Epithelial cell of umbilical artery (primary cell): Measurements from ENCODE around the gene RASL12. TPM values are rescaled to one million over a fixed set of nuclear protein-coding genes. Genes with fewer than 3 reads are reported as not detected.

Experiments used
- total RNA-seq: library from RNA; depleted of rRNA; stranded (reverse); fragments of >200 nt; gene quantifications from 2 replicates; pipeline ENCODE4 v1.2.3, GENCODE V29; 2014

The RASL12 gene, protein sequence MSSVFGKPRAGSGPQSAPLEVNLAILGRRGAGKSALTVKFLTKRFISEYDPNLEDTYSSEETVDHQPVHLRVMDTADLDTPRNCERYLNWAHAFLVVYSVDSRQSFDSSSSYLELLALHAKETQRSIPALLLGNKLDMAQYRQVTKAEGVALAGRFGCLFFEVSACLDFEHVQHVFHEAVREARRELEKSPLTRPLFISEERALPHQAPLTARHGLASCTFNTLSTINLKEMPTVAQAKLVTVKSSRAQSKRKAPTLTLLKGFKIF
- total RNA-seq, result 0.32 TPM in 1 of 2 replicates, not detected in the other

GRCh38 chr15:65067645-65068402, at the start of gene RASL12:
RASL12 (minus strand) TSS chr15:65067991; CDS start chr15:65067835, 156 bp downstream.

DNA sequence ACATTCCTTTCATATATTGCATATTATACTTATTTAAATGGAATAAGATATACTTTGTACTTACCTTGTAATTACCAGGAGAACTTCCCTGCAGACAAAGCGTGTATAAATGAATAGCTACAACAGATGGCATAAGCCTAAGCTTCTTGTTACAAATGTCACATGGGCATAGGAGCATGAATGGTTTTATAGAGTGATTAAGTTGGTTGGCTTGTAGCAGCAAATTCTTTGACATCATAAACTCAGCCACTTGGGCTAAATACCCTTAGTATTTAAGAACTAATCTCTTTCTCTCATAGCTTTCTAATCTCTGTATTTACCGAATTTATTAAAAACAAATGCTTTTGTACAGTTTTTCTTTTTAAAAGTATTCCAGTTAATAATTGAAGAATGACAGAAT, 47.3 kb upstream of the RASL12 start, which contains the start of gene UBAP1L:
Gene UBAP1L (minus strand): TSS at position 115 of the 400 bp plus-strand sequence. CDS start 8,985 bp downstream, outside the sequence.

DNA sequence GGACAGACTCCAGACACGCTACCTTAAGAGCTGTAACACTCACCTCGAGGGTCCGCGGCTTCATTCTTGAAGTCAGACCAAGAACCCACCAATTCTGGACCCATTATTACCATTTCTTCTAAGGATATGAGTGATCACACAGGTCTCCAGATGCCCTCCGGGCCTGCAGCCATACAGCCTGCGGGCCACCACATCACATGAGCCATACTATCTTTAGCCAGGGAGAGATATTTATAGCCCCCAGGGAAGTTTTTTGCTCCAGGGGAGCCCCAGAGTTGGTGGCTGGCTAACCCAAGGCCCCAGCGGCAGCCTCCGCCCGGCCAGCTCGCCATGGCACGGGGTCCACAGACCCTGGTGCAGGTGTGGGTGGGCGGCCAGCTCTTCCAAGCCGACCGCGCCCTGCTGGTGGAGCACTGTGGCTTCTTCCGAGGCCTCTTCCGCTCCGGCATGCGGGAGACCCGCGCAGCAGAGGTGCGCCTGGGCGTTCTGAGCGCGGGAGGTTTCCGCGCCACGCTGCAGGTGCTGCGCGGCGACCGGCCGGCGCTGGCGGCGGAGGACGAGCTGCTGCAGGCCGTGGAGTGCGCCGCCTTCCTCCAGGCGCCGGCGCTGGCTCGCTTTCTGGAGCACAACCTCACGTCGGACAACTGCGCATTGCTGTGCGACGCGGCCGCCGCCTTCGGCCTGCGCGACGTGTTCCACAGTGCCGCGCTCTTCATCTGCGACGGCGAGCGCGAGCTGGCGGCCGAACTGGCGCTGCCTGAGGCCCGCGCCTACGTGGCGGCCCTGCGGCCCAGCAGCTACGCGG, 8.9 kb upstream of the RASL12 start, which contains the start of gene KBTBD13:
Gene KBTBD13 (plus strand): TSS at position 261 of the 805 bp plus-strand sequence. CDS start 70 bp downstream, at position 331.

DNA sequence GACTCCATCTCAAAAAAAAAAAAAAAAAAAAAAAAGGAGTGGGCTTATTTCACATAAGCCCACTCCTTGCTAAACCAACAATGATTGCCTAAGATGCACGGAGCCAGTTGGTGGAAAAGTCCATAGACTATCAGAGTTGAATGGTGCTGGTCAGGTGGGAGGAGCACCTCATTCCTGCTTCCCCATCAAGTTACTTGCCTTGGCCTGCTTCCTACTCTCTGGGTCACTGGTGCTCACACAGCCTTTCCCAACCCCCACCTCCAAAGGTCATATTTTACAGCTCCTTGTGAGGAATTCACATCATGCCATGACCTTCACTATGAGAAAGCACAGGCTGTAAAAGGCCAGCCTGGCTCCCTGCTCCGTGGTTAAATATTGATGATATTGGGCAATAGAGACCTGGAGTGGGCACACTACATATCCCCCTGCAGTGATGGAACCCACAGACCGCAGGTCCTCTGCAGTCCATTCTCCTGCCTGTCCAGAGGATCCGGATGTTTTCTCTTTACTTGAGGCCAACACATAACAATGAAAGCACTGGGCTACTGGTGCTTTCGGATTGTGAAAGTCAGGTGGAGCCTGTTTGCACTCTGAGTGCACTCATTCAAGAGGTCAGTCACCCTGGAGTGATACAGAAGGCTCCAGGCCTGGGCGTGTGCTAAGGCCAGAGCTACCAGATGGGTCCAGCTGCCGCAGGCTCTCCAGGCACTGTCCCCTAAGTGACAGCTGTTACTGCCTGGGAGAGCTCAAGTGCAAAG, 22.9 kb downstream of the RASL12 start, which contains the start of gene SLC51B:
Gene SLC51B (plus strand): TSS at position 664 of the 758 bp plus-strand sequence. CDS start 4,618 bp downstream, outside the sequence.

DNA sequence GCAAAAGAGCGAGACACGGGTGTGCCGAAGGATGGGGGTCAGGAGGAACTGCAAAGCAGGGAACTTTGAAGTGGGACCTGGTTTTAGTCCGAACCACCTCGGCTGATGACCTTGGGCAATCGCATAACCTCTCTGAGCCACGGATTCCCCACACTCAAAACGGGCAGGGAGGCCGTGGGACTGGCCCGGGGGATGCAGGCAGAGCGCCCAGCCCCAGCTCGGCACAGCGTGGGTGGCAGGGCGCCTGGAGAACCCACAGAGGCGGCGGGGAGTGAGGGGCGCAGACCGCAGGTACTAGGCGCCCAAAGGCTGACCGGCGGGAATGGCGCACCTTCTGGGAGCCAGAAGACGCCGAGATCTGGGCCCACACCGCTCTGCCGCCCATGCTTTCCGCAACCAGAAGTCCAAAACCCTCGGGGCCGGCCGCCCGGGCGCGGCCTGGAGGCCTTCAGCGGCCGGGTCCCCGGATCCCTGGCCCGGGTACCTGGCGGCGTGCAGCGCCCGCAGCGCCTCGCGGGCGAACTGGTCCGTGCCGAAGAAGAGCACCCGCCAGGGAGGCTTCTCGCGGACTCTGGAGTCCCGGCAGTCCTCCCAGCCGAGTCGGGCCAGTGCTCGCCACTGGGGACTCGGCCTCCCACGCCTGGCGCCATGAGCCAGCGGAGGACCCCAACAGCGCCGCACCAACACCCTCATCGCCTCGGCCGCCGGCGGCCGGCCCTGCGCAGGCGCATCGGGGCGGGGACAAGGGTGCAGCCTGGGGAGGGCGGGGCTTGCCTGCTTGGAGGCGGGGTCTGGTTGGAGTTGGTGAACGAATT, 38.7 kb downstream of the RASL12 start, which contains the start of gene MTFMT:
Gene MTFMT (minus strand): TSS at position 719 of the 815 bp plus-strand sequence. CDS start 26 bp downstream, at position 693.

Other genes starting within 250 kb of the RASL12 start
- gene PIF1, start 242.3 kb downstream of the RASL12 start, total RNA-seq, result 7.5 and 12.6 TPM in 2 replicates
- 19.5 and 25.2 TPM in 2 replicates for gene PLEKHO2, start 226.1 kb downstream of the RASL12 start, total RNA-seq
- gene ANKDD1A, start 156.1 kb downstream of the RASL12 start, total RNA-seq, result 1.6 and 3.0 TPM in 2 replicates
- gene SPG21, start 78.1 kb downstream of the RASL12 start, total RNA-seq, result 59.1 and 72.6 TPM in 2 replicates
- gene MTFMT, start 38.4 kb downstream of the RASL12 start, total RNA-seq, result 21.3 and 22.1 TPM in 2 replicates
- not detected in 2 replicates for gene SLC51B, start 22.6 kb downstream of the RASL12 start, total RNA-seq
- not detected in 2 replicates for gene KBTBD13, start 8.8 kb upstream of the RASL12 start, total RNA-seq
- gene UBAP1L, start 47.2 kb upstream of the RASL12 start, total RNA-seq, result 0.65 and 1.1 TPM in 2 replicates
- gene PDCD7, start 65.8 kb upstream of the RASL12 start, total RNA-seq, result 13.0 and 18.2 TPM in 2 replicates
- 40.9 and 57.4 TPM in 2 replicates for gene CLPX, start 117.4 kb upstream of the RASL12 start, total RNA-seq
- gene CILP, start 143.5 kb upstream of the RASL12 start, total RNA-seq, result not detected in 2 replicates
- gene PARP16, start 218.9 kb upstream of the RASL12 start, total RNA-seq, result 0.97 and 1.1 TPM in 2 replicates
- gene RNU5A-1, start 228.1 kb upstream of the RASL12 start, total RNA-seq, result not detected in 2 replicates
- gene RNU5B-1, start 236.7 kb upstream of the RASL12 start, total RNA-seq, result not detected in 2 replicates